ENCODE measurements around the gene TMEM259.
A peak's percentile ranks its signal among the peaks of the same experiment; 100 is the strongest.

Gene TMEM259

DNA sequence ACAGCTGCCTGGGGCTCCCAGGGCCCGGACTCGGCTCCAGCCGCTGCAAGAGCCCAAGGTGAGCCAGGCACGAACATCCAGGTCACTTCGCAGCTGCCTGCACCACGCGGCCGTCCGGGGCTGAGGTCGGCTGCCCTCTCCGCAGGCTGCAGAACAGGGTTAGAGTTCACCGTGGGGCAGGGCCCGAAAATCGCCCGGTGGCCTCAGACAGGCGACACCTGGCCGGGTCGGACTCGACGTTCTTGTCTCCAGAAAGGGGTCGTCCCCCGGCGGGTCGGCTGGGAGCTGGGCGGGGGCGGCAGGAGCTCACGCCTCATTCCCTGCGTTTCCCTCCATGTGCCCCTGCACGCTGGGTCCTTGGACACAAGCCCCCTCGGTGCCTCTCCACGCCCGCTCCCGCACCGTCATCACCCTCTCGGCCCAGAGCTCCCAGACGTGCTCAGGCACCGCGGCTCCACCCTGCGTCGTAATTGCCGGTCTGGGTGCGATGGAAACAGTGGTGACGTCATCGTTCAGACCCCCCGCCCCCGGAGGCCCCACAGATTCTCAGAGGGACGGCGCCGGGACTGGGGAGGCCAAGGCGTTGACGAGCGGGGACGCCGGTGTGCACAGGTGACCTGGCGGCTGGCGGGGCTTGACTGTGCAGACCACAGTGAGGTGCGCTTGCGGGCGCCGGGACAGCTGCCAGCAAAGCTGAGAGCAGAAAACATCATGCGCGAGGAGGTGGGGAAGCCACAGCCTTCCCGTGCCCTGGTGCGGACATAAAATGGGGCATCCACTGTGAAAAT is 24.7 kb downstream of the TMEM259 start:
- DNase-seq (ENCODE audit: low read depth), result peak; percentile 57
- peak overlapping the region; percentile 30 for H3K4me3 ChIP-seq (replicated peaks; ENCODE audit: low read depth, low read length)
- TF ChIP-seq, protein P1, sequence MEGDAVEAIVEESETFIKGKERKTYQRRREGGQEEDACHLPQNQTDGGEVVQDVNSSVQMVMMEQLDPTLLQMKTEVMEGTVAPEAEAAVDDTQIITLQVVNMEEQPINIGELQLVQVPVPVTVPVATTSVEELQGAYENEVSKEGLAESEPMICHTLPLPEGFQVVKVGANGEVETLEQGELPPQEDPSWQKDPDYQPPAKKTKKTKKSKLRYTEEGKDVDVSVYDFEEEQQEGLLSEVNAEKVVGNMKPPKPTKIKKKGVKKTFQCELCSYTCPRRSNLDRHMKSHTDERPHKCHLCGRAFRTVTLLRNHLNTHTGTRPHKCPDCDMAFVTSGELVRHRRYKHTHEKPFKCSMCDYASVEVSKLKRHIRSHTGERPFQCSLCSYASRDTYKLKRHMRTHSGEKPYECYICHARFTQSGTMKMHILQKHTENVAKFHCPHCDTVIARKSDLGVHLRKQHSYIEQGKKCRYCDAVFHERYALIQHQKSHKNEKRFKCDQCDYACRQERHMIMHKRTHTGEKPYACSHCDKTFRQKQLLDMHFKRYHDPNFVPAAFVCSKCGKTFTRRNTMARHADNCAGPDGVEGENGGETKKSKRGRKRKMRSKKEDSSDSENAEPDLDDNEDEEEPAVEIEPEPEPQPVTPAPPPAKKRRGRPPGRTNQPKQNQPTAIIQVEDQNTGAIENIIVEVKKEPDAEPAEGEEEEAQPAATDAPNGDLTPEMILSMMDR (IDR thresholded peaks at IDR 0.05; ENCODE audit: low read length, missing control alignments), result no peak

DNA sequence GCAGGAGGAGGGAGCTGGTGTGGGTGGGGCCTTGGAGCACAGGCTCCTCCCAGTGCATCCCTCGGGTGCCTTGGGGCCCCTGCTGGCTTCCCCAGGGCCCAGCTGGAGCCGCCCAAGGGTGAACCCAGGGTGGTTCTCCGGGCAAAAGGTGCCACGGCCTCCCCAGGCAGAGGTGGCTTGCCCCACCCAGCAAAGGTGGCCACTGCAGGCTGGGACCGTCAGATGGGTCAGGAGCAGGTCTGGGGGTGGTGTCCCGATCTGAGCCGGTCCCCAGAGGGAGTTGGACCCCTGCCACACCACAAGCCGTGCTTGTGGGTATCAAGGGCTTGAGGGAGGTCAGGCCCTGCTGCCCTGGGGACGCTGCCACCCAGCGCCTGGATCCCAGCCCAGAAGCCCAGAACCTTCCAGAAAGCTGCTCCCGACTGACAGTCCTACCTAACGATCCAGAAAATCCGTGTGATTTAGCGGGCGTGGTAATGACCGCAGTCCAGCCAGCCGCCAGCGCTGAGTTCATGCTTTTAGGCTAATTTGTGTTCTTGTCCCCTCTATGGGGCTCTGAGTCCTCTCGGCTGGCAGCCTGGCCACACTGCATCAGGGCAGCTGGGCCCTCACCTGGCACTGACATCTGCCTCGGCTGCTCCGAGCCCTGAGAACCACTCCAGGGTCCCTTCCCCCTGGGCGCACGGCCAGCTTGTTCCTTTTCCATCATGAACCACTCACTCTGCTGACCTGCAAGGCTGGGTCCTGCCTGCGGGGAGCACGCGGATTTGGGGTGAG is 25.7 kb downstream of the TMEM259 start:
- no peak overlapping the region for H3K4me3 ChIP-seq (replicated peaks; ENCODE audit: low read depth, low read length)
- TF ChIP-seq, protein P1 (IDR thresholded peaks at IDR 0.05; ENCODE audit: low read length, missing control alignments), result no peak
- no peak for DNase-seq (ENCODE audit: low read depth)

DNA sequence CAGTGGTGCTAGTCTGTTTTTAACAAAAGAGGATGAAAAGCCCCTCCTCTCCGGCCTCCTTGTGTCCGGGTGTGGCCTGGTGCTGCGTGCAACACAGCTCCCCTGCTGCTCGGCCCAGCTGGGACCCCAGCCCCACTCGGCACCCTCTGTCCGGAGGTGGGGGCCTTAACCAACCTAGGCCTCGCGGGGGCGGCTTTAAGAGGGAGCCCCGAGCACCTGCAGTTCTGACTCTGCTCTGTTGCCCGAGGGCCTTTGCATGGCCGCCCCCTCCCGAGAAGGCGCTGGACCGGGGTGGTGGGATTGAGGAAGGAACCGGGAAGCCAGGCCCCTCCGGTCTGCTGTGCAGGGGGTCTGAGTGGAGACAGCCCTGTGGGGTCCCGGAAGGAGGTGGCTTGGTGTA is 26.4 kb downstream of the TMEM259 start:
- H3K4me3 ChIP-seq (replicated peaks; ENCODE audit: low read depth, low read length), result no peak overlapping the region
- TF ChIP-seq, protein P1 (IDR thresholded peaks at IDR 0.05; ENCODE audit: low read length, missing control alignments), result no peak
- no peak for DNase-seq (ENCODE audit: low read depth)

DNA sequence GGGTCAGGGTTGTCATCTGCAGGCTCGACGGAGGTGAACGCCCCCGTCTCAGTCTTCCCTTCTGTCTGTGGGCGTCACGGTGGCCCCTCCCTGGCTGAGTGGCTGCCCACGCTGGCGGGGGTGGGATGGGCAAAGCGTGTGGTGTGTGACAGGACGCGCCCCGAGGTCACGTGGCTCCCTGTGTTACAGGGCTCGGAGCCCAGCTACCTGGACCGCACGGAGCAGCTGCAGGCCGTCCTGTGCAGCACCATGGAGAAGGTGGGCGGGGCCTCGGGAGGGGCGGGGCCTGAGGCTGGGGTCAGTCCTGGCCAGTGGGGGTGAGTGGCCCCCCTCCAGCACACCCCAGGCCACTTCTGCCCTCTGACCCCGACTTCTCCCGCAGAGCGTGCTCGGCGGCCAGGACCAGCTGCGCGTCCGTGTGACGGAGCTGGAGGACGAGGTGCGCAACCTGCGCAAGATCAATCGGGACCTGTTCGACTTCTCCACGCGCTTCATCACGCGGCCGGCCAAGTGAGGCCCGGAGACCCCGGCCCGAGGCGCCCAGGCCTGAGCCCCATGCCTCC is 27.0 kb downstream of the TMEM259 start:
- TF ChIP-seq, protein P1 (IDR thresholded peaks at IDR 0.05; ENCODE audit: low read length, missing control alignments), result no peak
- no peak overlapping the region for H3K4me3 ChIP-seq (replicated peaks; ENCODE audit: low read depth, low read length)
- no peak for DNase-seq (ENCODE audit: low read depth)

DNA sequence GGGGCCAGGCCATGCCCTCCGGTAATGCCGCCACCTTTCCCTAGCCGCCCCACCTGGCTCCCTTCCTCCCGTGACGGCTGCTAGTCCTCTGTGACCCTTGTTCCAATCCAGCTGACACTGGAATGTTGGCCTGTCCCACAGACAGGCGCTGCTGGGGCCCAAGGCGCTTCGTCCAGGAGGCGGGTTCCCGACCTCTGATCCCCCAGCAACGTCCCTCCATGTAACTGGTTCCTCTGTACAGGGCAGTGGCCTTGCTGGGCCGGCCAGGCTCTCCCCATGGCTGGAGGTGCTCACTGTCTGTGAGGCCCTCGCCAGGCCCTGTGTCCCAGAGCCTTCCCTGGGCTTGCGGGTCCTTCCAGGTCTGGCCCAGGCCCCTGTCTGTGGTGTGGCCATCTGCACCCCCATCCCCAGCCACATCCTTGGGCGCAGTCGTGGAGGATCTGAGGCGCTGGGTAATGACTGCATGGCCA is 27.5 kb downstream of the TMEM259 start:
- H3K4me3 ChIP-seq (replicated peaks; ENCODE audit: low read depth, low read length), result no peak overlapping the region
- DNase-seq (ENCODE audit: low read depth), result no peak

DNA sequence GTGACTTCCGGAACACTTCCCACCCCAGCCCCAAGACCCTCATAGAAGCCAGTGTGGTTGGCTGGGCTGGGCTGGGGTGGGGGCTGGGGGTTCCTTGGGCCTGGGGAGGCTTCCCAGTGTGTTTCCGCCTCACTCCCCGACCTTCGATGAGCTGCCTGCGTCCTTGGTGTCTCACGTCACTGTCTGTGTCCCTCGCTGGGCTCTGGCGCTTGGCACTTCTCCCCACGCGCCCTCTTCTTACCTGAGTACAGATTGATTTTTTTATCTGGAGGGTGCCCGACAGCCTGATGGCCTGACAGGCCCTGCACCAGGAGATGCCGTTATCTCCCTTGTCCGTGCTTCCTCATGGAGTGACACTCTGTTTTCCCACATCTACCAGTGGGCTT is 28.3 kb downstream of the TMEM259 start:
- DNase-seq (ENCODE audit: low read depth), result no peak
- no peak overlapping the region for H3K4me3 ChIP-seq (replicated peaks; ENCODE audit: low read depth, low read length)
- TF ChIP-seq, protein P1 (IDR thresholded peaks at IDR 0.05; ENCODE audit: low read length, missing control alignments), result no peak

More for the DNA sequence above, 27.5 kb downstream of the TMEM259 start:
- TF ChIP-seq, protein P1 (IDR thresholded peaks at IDR 0.05; ENCODE audit: low read length, missing control alignments), result no peak

Data from fibroblast of pulmonary artery (primary cell).